H9 (cell line): ENCODE measurements around the gene WASHC1. TPM values are rescaled to one million over a fixed set of nuclear protein-coding genes. Genes with fewer than 3 reads are reported as not detected.
"Not testable (repeated sequence)": the region's sequence is repeated elsewhere in the genome, so short reads cannot be mapped to it uniquely, and the experiment has no call there.

Experiments
- DNase-seq: peaks from one replicate; pipeline ENCODE4 v3.0.0-alpha.2; 2017
- H2AFZ ChIP-seq: one replicate; pipeline ENCODE4 v1.6.1; 2013; ENCODE audit warnings: mild to moderate bottlenecking, low read length, control low read depth, moderate library complexity
- H2AK5ac ChIP-seq: 2 replicates; pipeline ENCODE4 v1.6.1; 2013; ENCODE audit warnings: low read length, control low read depth, mixed read lengths; ENCODE audit not compliant: insufficient read length
- H2BK120ac ChIP-seq: one replicate; pipeline ENCODE4 v1.6.1; 2013; ENCODE audit warnings: low read depth, mild to moderate bottlenecking, low read length, control low read depth, inconsistent platforms; ENCODE audit not compliant: poor library complexity, severe bottlenecking
- H2BK12ac ChIP-seq: 2 replicates; pipeline ENCODE4 v1.6.1; 2013; ENCODE audit warnings: low read length, control low read depth, mixed read lengths, low read depth; ENCODE audit not compliant: insufficient read length
- H2BK15ac ChIP-seq: 2 replicates; pipeline ENCODE4 v1.6.1; 2013; ENCODE audit warnings: low read depth, low read length, control low read depth
- H2BK20ac ChIP-seq: one replicate; pipeline ENCODE4 v1.6.1; 2013; ENCODE audit warnings: low read depth, mild to moderate bottlenecking, low read length, control low read depth, inconsistent platforms; ENCODE audit not compliant: poor library complexity, severe bottlenecking
- H2BK5ac ChIP-seq: 2 replicates; pipeline ENCODE4 v1.6.1; 2013; ENCODE audit warnings: low read length, control low read depth, mixed read lengths; ENCODE audit not compliant: insufficient read length
- H3K14ac ChIP-seq: 2 replicates; pipeline ENCODE4 v1.6.1; 2013; ENCODE audit warnings: low read length, control low read depth; ENCODE audit not compliant: insufficient read depth
- H3K18ac ChIP-seq: 2 replicates; pipeline ENCODE4 v1.6.1; 2013; ENCODE audit warnings: low read depth, mild to moderate bottlenecking, mixed read lengths, low read length, control low read depth; ENCODE audit not compliant: insufficient read length
- H3K23ac ChIP-seq: 2 replicates; pipeline ENCODE4 v1.6.1; 2013; ENCODE audit warnings: low read length, control low read depth, mixed read lengths, low read depth; ENCODE audit not compliant: insufficient read length
- H3K23me2 ChIP-seq: 2 replicates; pipeline ENCODE4 v1.6.1; 2013; ENCODE audit warnings: low read depth, mild to moderate bottlenecking, mixed read lengths, low read length, control low read depth; ENCODE audit not compliant: insufficient read length, poor library complexity, severe bottlenecking
- H3K27ac ChIP-seq: 2 replicates; pipeline ENCODE4 v1.5.1; 2013; ENCODE audit warnings: low read length, control low read depth, mixed read lengths, low read depth; ENCODE audit not compliant: insufficient read length
- H3K27me3 ChIP-seq: 2 replicates; pipeline ENCODE4 v1.6.1; 2013; ENCODE audit warnings: low read length, control low read depth, inconsistent platforms; ENCODE audit not compliant: insufficient read depth
- H3K4ac ChIP-seq: 2 replicates; pipeline ENCODE4 v1.6.1; 2013; ENCODE audit warnings: low read depth, mild to moderate bottlenecking, control low read depth, inconsistent platforms, low read length, moderate library complexity
- H3K4me1 ChIP-seq: 2 replicates; pipeline ENCODE4 v1.6.1; 2013; ENCODE audit warnings: low read length, control low read depth, inconsistent platforms; ENCODE audit not compliant: insufficient read depth
- H3K4me2 ChIP-seq: 2 replicates; pipeline ENCODE4 v1.6.1; 2013; ENCODE audit warnings: low read length, control low read depth, mixed read lengths; ENCODE audit not compliant: insufficient read length, insufficient read depth
- H3K56ac ChIP-seq: 2 replicates; pipeline ENCODE4 v1.6.1; 2013; ENCODE audit warnings: low read depth, mild to moderate bottlenecking, mixed read lengths, low read length, control low read depth; ENCODE audit not compliant: insufficient read length
- H3K79me1 ChIP-seq: 2 replicates; pipeline ENCODE4 v1.6.1; 2013; ENCODE audit warnings: low read depth, mild to moderate bottlenecking, moderate library complexity, low read length, control low read depth, inconsistent platforms; ENCODE audit not compliant: insufficient read depth, poor library complexity, severe bottlenecking
- H3K79me2 ChIP-seq: 2 replicates; pipeline ENCODE4 v1.6.1; 2013; ENCODE audit warnings: low read length, control low read depth, inconsistent platforms; ENCODE audit not compliant: insufficient read depth
- H3K9ac ChIP-seq: 2 replicates; pipeline ENCODE4 v1.6.1; 2013; ENCODE audit warnings: low read length, control low read depth, mixed read lengths; ENCODE audit not compliant: insufficient read length; ENCODE audit errors: extremely low read depth
- H3K9me3 ChIP-seq: one replicate; pipeline ENCODE4 v1.6.1; 2013; ENCODE audit warnings: low read depth, low read length, inconsistent platforms; ENCODE audit not compliant: control insufficient read depth
- H3T11ph ChIP-seq: one replicate; pipeline ENCODE4 v1.6.1; 2013; ENCODE audit warnings: mild to moderate bottlenecking, low read length, control low read depth, inconsistent platforms
- H4K20me1 ChIP-seq: one replicate; pipeline ENCODE4 v1.6.1; 2013; ENCODE audit not compliant: control insufficient read depth, insufficient read length, insufficient read depth
- H4K5ac ChIP-seq: 2 replicates; pipeline ENCODE4 v1.6.1; 2013; ENCODE audit warnings: low read depth, mild to moderate bottlenecking, mixed read lengths, low read length, control low read depth; ENCODE audit not compliant: insufficient read length
- H4K8ac ChIP-seq: replicated peaks from 2 replicates; pipeline ENCODE4 v1.6.1; 2013; ENCODE audit warnings: low read length, control low read depth, mixed read lengths, low read depth; ENCODE audit not compliant: insufficient read length
- H4K91ac ChIP-seq: 2 replicates; pipeline ENCODE4 v1.6.1; 2013; ENCODE audit warnings: low read depth, mild to moderate bottlenecking, moderate library complexity, mixed read lengths, low read length, control low read depth; ENCODE audit not compliant: insufficient read length
- H3K27ac Mint-ChIP-seq, 3 experiments: 2 replicates in 2 of 3; 3 replicates in 1 of 3; pipeline ENCODE4 v1.8.0; 2020 to 2021; ENCODE audit warnings: mixed read lengths in 3 of 3, mild to moderate bottlenecking in 1 of 3, moderate library complexity in 1 of 3
- H3K27me3 Mint-ChIP-seq: 2 replicates; pipeline ENCODE4 v1.8.0; 2021; ENCODE audit warnings: low read depth, mild to moderate bottlenecking, moderate library complexity, mixed read lengths
- H3K36me3 Mint-ChIP-seq, 3 experiments: 2 replicates in 2 of 3; 3 replicates in 1 of 3; pipeline ENCODE4 v1.8.0; 2020 to 2021; ENCODE audit warnings: low read depth in 3 of 3, mixed read lengths in 3 of 3; ENCODE audit not compliant: insufficient read depth in 1 of 3
- H3K4me1 Mint-ChIP-seq, 2 experiments: 2 replicates each; pipeline ENCODE4 v1.8.0; 2020; ENCODE audit warnings: mixed read lengths in 2 of 2
- H3K4me3 Mint-ChIP-seq, 2 experiments: 2 replicates in 1 of 2; 3 replicates in 1 of 2; pipeline ENCODE4 v1.8.0; 2020 to 2021; ENCODE audit warnings: mild to moderate bottlenecking in 2 of 2, mixed read lengths in 2 of 2, moderate library complexity in 1 of 2
- H3K9me3 Mint-ChIP-seq, 2 experiments: 2 replicates in 1 of 2; 3 replicates in 1 of 2; pipeline ENCODE4 v1.8.0; 2020; ENCODE audit warnings: mild to moderate bottlenecking in 2 of 2, mixed read lengths in 2 of 2, moderate library complexity in 1 of 2
- WGBS: extraction: QIAGEN DNeasy Blood & Tissue Kit; methylation state at CpG from one replicate; pipeline ENCODE4 v1.1.7; 2013; ENCODE audit warnings: missing lambda C conversion rate, low lambda C conversion rate, mixed read lengths; ENCODE audit not compliant: insufficient read length; ENCODE audit errors: extremely low coverage; 5-methylcytosine and 5-hydroxymethylcytosine counted together
- long read RNA-seq: library from polyadenylated mRNA; unstranded; transcript quantifications from one replicate; pipeline ENCODE4 v2.0.0, GENCODE V29; 2020
- total RNA-seq: library from RNA; stranded (reverse); gene quantifications from 2 replicates; pipeline ENCODE4 v1.2.1, GENCODE V29; 2021

Gene WASHC1, protein sequence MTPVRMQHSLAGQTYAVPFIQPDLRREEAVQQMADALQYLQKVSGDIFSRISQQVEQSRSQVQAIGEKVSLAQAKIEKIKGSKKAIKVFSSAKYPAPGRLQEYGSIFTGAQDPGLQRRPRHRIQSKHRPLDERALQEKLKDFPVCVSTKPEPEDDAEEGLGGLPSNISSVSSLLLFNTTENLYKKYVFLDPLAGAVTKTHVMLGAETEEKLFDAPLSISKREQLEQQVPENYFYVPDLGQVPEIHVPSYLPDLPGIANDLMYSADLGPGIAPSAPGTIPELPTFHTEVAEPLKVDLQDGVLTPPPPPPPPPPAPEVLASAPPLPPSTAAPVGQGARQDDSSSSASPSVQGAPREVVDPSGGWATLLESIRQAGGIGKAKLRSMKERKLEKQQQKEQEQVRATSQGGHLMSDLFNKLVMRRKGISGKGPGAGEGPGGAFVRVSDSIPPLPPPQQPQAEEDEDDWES
- 8.7 and 9.2 TPM in 2 replicates for total RNA-seq
- long read RNA-seq, partial matches to known transcripts = 0 of 2 reads
- long read RNA-seq, other reads (novel, unspliced or antisense) = 2 of 2 reads

DNA sequence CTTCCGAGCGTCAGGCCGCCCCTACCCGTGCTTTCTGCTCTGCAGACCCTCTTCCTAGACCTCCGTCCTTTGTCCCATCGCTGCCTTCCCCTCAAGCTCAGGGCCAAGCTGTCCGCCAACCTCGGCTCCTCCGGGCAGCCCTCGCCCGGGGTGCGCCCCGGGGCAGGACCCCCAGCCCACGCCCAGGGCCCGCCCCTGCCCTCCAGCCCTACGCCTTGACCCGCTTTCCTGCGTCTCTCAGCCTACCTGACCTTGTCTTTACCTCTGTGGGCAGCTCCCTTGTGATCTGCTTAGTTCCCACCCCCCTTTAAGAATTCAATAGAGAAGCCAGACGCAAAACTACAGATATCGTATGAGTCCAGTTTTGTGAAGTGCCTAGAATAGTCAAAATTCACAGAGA lies at the start of gene WASHC1:
WASHC1 (minus strand) TSS at position 101 of the 400 bp plus-strand sequence. CDS start 4,457 bp downstream, outside the sequence.
- H3K9me3 ChIP-seq, H2BK15ac ChIP-seq, H2AFZ ChIP-seq, DNase-seq, H2AK5ac ChIP-seq, H3K23ac ChIP-seq, H2BK20ac ChIP-seq, H3K36me3 Mint-ChIP-seq, H3K4me1 ChIP-seq, H3K4ac ChIP-seq, H3K9ac ChIP-seq, H4K5ac ChIP-seq, H3K79me1 ChIP-seq, H3K14ac ChIP-seq, H3K9me3 Mint-ChIP-seq, H2BK120ac ChIP-seq, H4K91ac ChIP-seq, H3K18ac ChIP-seq, H3K27ac ChIP-seq, H4K20me1 ChIP-seq, H3K27ac Mint-ChIP-seq, H2BK12ac ChIP-seq, H3K27me3 ChIP-seq, H3K27me3 Mint-ChIP-seq, H3T11ph ChIP-seq, H3K23me2 ChIP-seq, H3K4me1 Mint-ChIP-seq, H2BK5ac ChIP-seq, H4K8ac ChIP-seq, H3K79me2 ChIP-seq, H3K56ac ChIP-seq, H3K4me2 ChIP-seq: not testable (repeated sequence)
- peak within 1 kb of the TSS in 1 of 2 experiments; percentile 27; a peak in 1 of 5 replicates for H3K4me3 Mint-ChIP-seq
- no CpG with 5 or more reads among the region's 20 CpGs for WGBS

DNA sequence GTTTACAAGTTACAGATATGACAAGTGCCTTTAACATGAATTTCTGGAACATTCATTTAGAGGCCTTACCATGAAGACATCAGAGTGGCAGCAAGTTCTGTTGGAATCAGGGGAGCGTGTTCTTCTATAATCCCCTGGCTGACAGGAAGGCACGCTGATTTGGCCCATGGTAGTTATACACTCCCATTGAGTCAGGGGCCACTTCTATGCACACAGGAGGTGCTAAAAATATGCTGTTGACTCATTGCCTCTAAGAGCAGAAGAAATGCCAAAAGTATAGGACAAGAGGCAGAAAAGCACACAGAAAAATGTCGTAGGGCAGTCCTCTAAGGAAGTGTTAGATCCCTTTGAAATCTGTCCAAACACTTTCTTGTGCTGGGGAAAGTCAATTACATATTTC lies 49.1 kb upstream of the WASHC1 start:
- DNase-seq, H3K27ac Mint-ChIP-seq, H3K4me1 ChIP-seq, H2AK5ac ChIP-seq, H4K91ac ChIP-seq, H2AFZ ChIP-seq, H3K4ac ChIP-seq, H2BK120ac ChIP-seq, H4K20me1 ChIP-seq, H3K23me2 ChIP-seq, H3K4me2 ChIP-seq, H2BK20ac ChIP-seq, H3K23ac ChIP-seq, H3K4me3 Mint-ChIP-seq, H2BK12ac ChIP-seq, H3K9me3 ChIP-seq, H3K14ac ChIP-seq, H2BK5ac ChIP-seq, H3K36me3 Mint-ChIP-seq, H3K4me1 Mint-ChIP-seq, H3K27ac ChIP-seq, H3K27me3 ChIP-seq, H3K56ac ChIP-seq, H3K9ac ChIP-seq, H3T11ph ChIP-seq, H3K18ac ChIP-seq, H4K8ac ChIP-seq, H3K79me1 ChIP-seq, H4K5ac ChIP-seq, H3K79me2 ChIP-seq, H2BK15ac ChIP-seq, H3K9me3 Mint-ChIP-seq: not testable (repeated sequence)
- peaks cover 38% of the 10 kb centered on the region for H3K27me3 Mint-ChIP-seq
- WGBS = no CpG with 5 or more reads among the region's 3 CpGs
